Stimulated activated CD8-positive, alpha-beta memory T cell treated with anti-CD3 and anti-CD28 coated beads, Interleukin-4, amount 100 ng/mL, for 48 hours (primary cell): ENCODE measurements around the gene CCDC146.
"Not testable (repeated sequence)": the region's sequence is repeated elsewhere in the genome, so short reads cannot be mapped to it uniquely, and the experiment has no call there.

Experiments
- DNase-seq: peaks from one replicate; pipeline ENCODE4 v3.0.0-alpha.2; 2020

Gene CCDC146, protein sequence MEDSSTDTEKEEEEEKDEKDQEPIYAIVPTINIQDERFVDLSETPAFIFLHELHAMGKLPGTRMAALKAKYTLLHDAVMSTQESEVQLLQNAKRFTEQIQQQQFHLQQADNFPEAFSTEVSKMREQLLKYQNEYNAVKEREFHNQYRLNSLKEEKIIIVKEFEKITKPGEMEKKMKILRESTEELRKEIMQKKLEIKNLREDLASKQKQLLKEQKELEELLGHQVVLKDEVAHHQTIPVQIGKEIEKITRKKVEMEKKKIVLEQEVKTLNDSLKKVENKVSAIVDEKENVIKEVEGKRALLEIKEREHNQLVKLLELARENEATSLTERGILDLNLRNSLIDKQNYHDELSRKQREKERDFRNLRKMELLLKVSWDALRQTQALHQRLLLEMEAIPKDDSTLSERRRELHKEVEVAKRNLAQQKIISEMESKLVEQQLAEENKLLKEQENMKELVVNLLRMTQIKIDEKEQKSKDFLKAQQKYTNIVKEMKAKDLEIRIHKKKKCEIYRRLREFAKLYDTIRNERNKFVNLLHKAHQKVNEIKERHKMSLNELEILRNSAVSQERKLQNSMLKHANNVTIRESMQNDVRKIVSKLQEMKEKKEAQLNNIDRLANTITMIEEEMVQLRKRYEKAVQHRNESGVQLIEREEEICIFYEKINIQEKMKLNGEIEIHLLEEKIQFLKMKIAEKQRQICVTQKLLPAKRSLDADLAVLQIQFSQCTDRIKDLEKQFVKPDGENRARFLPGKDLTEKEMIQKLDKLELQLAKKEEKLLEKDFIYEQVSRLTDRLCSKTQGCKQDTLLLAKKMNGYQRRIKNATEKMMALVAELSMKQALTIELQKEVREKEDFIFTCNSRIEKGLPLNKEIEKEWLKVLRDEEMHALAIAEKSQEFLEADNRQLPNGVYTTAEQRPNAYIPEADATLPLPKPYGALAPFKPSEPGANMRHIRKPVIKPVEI

DNA sequence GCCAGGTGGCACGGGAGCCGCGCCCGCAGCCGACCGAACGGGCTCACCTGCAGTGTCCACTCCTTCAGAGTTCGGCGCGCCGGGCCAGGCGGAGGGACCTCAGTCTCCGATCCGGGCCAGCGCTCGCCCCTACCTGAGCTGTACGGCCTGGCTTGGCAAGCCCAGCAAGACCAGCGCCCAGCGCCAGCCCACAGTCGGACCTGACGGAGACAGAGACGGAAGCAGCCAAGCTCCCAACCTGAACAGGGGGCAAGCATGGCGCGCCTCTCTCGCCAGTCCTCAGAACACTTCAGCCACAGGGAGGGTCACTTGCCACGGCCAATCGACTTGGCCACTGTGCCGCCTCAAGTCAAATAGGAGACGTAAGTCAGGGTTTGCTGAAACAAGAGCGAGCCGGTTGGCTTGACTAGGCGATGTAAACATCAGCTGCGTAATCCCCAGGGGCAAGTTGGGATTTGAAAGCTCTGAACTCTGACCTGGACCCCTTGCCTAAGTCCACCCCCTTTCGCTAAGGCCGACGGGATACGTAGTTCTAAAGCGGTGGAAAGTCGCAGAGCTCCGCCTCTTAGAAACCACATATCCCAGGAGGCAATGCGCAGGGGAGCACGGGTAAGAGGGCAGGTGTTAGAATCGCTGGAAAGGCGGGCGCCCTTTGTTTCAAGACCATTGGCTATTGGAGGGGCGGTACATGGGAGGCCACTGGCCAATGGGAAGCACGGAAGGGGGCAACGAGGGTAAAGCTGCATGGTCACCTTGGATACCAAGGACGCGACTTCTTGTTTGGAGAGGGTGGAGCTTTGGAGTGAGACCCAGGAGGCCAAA, at the start of gene CCDC146:
TSS of gene CCDC146 (plus strand) at position 756 of the 822 bp plus-strand sequence. CDS start 45,054 bp downstream, outside the sequence.
- peak; percentile 93 for DNase-seq

DNA sequence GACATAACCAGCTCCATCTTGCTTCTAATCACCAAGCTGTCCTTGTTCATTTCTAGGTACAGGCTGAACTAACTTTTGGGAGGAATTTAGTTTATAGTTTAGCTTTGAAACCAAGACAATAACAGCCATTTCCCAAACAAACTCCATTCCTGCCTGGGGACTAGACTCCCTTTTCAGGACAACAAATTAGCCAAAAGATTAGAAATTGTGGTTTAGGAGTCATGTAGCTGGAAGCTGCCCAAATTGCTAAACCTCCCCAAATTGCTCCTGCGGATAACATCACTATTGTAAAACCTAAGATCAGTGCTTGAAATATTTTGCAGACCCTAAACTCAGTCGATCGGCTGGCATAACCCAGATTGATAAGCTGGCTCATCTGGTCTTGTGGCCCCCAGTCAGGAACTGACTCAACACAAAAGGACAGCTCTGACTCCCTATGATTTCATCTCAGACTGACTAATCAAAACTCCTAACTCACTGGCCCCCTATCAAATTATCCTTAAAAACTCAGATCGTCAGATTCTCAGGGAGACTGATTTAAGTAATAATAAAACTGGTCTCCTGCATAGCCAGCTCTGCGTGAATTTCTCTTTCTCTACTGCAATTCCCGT, 47.5 kb upstream of the CCDC146 start:
- DNase-seq: not testable (repeated sequence)

DNA sequence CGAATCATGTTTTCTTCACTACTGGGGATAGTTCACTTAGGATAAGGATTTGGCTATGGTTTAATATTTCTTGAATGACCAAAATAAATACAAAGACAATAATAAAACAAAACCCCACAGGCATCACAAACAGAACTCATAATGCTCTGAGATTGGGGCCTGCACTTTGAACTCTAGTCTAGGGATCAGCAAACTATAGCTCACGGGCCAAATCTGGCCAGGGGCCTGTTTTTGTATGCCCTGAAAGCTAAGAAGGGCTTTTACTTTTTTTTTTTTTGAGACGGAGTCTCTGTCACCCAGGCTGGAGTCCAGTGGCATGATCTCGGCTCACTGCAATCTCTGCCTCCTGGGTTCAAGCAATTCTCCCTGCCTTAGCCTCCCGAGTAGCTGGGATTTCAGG, 45.4 kb upstream of the CCDC146 start:
- not testable (repeated sequence) for DNase-seq

DNA sequence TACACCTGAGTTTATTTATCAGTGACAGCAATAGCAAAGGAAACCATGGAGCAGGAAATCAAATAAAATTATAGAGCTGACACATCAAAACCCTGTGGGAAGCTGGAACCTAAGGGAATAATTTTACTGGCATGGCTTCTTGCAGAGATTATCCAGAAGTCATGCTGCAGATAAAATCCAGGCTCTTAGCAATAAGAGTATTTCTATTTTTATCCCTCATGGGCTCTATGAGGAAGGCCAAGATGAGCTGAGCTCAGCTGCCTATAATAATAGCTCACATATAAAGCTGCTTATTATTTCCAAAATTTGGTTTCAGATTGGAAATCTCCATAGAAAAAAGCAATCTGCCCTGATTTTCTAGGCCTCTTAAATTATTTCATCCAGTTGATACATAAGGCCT, 43.3 kb upstream of the CCDC146 start:
- not testable (repeated sequence) for DNase-seq

DNA sequence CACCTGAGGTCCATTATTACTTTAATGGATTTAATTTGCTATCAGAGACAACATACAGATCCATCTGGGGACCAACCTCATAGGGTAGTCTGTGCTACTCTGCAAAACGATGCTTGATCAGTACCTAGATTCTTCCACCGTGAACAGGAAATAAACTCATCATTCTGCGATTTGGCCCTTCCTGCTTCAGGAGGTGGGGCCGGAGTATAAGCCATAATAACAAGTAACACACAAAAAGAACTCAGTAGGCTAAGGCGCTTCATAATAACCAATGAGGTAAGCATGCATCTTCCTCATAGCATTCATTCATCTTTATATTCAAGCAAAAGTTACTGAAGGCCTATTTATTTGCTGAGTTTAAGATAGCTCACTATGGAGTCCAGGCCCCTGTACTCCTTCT, 42.8 kb upstream of the CCDC146 start:
- not testable (repeated sequence) for DNase-seq

DNA sequence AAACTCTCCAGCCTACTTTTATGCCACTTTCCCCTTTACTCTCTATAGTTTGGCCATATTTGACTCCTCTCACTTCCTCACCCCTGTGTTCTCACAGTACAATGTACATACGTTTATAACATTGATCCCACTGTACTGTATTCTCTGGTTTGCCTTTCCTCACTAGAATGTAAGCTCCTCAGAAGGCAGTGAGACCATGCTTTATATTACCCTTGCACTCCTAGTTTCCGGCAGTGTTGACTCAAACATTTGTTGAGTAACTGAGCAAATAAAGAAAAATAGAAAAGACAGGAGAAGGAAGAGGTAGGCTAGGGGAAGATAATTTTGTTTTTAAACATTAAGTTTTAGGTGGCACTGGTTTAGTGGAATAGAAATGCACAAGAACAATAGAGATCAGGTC, 42.2 kb upstream of the CCDC146 start:
- not testable (repeated sequence) for DNase-seq

DNA sequence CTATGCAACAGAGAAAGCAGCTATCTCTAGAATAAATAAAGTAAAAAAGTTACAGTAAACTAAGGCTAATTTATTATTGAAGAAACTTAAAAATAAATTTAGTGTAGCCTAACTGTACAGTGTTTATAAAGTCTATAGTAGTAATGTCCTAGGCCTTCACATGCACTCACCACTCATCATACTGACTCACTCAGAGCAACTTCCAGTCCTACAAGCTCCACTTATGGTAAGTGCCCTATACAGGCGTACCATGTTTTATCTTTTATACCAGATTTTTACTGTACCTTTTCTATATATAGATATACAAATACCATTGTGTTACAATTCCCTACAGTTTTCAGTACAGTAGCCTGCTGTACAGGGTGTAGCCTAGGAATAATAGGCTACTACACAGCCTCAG, 40.2 kb upstream of the CCDC146 start:
- DNase-seq: not testable (repeated sequence)

DNA sequence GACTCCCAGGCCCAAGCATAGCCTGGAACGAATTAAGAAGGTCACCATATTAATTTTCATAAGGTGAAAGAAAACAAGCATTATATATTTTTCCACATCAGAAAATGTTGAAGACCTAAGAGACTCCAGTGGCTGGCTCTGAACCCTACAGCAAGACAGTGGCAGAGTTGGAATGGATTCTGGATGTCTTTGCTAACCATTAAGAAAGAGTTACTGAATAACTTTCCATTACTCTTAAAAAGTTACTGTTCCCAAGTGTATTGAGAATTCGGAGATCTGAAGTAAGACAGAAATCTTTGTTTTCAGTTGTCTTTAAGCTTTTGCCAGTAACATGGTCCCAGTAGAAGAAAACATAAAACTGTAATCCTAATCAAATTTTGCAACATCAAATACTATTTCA, 30.1 kb upstream of the CCDC146 start:
- DNase-seq: not testable (repeated sequence)

DNA sequence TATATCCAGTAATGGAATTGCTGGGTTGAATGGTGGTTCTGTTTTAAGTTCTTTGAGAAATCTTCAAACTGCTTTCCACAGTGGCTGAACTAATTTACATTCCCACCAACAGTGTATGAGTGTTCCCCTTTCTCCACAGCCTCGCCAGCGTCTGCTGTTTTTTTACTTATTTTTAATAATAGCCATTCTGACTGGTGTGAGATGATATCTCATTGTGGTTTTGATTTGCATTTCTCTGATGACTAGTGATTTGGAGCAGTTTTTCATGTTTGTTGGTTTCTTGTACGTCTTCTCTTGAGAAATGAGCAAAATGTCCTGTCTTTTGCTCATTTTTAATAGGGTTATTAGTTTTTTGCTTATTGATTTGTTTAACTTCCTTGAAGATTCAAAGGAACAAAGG, 21.9 kb upstream of the CCDC146 start:
- not testable (repeated sequence) for DNase-seq

DNA sequence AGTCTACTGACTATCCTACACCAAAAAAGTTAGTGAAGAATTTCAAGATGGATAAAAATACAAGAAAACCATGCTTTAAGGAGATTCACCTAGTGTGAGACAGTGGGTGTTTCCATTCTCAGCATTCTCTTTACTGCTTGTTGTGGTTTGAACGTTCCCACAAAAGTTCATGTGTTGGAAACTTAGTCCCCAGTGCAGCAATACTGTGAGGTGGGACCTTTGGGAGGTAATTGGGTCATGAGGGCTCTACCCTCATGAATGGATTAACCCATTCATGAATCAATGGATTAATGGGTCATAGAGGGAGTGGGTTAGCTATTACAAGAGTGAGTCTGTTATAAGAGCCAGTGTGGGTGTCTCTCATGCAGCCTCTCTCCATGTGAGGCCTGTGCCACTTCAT, 21.2 kb upstream of the CCDC146 start:
- not testable (repeated sequence) for DNase-seq

DNA sequence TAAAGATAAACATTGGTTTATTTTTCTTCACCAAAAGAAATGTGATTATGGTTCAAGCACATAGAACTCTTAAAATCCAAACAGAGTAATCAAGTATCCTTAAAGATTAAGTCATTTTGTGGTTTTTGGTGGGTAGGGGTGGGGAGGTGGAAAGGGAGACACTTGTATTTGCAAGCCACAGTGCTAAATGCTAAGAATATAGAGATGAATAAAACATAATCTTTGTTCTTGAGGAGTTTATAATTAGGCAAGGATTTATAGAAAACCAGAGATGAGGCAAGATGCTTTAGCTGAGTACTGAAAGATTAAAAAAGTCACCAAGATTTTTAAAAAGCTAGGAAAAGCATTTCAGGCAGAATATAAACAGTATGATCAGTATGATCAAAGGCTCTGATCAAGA, 19.7 kb upstream of the CCDC146 start:
- DNase-seq: not testable (repeated sequence)

DNA sequence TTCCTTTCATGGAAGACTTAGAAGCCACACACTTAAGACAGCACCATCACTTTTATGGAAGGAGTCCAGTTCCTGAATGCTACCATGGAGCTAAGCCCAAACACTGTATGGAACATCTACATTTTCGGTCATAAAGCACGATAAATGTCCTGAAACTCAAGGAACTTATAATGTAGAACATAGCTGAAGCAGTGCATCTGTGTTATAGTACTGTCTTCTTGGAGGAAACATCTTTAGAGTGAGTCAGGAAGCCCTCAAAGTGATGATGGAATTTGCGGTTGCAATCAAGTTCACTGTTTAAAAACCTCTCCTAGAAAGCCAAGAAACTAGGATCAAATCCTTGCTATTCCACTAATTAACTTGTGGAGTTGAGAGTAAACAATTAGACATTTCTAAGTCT, 16.5 kb upstream of the CCDC146 start:
- DNase-seq: not testable (repeated sequence)

DNA sequence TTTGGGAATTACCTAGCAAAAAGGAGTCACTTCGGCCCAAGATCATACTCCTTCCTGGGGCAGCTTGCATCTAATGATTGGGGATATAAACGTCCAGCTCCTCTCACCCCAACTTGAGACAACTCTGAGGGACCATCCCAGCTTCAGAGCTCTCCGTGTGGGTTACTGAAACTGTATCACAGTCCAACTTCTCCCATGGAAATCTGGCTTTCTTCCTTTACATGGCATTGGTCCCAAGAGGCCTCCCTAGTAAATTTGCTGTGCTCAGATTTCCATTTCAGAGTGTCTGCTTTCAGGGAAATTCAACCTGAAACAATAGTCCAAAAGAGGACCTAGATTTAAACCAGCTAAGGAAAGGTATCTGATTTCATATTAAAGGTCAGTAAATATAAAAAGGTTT, 14.8 kb upstream of the CCDC146 start:
- DNase-seq: not testable (repeated sequence)

DNA sequence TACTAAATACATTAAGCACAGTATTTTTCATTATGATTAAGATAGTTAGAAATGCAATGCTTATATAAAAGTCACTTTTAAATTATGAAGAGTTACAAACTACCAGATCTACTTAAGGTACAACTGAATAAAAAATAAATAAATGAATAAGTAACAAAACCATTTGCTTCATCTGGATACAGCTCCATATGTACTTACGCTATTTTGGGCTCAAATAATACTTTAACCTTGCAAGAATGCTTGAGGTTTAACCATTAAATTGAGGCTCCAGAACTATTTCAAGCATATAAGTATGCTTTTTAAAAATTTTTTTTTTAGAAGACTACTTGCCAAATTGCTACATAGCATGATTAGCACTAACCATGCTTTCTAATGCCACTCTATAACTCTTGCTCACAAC, 14.1 kb upstream of the CCDC146 start:
- not testable (repeated sequence) for DNase-seq

DNA sequence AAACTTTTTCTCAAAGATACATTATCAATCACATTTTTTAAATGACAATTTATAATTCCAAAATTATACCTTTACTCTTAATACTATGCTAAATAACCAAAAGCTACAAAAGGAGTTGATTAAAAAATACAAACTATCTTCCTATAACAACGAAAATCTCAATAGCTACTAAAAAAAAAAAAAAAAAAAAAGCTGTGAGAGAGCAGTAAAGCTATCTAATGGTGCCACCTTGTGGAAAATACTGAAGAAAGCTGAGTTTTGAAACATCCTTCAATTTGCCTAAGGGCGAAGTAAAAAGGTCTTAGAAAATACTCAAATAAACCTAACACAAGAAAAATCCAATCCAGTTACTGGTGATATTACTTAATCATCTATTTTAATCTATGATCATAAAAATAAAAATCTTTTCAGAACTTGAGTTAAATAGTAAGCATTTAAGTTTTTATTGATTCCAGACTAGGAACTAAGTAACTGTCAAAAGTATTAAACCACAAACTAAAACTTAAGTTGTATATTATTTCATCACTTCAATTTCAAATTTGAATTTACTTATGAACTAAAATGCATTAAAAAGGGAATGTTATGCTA, 9.6 kb upstream of the CCDC146 start:
- DNase-seq: not testable (repeated sequence)

DNA sequence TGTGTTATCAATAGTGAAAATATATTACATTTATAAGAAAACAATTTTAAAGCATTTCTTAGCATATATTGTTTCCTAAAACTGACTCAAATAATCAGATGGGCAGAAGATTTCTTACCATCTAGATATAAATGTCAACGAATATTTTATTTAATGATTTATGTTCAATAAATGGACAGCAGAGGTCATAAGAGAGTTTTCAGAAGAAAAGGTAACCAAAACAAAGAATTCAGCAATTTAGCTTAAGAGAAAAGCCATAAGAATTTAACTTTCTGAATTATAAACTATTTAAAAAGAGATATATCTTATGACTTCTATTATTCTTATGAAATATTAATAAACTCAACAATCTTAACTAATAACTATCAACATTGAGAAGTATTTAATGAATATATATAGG, 3.1 kb downstream of the CCDC146 start:
- not testable (repeated sequence) for DNase-seq

DNA sequence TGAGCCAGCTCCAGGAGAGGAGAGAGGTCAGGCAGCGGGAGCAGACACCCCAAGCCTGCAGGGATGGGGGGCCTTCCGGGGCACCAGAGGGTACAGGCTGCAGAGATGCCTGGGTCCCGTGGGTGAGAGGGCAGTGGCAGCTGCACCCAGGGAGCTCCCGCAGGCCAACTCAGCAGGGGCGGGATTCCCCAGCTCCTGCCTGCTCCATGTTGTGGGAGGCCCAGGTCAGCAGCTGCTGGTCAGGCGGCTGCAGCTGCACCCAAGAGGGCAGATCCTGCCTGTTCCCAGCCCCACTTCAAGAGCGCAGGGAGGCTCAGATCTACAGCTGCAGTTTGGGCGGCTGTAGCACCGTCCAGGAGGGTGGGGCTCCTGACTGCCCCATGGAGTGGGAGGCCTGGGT, 4.6 kb downstream of the CCDC146 start:
- DNase-seq: not testable (repeated sequence)

DNA sequence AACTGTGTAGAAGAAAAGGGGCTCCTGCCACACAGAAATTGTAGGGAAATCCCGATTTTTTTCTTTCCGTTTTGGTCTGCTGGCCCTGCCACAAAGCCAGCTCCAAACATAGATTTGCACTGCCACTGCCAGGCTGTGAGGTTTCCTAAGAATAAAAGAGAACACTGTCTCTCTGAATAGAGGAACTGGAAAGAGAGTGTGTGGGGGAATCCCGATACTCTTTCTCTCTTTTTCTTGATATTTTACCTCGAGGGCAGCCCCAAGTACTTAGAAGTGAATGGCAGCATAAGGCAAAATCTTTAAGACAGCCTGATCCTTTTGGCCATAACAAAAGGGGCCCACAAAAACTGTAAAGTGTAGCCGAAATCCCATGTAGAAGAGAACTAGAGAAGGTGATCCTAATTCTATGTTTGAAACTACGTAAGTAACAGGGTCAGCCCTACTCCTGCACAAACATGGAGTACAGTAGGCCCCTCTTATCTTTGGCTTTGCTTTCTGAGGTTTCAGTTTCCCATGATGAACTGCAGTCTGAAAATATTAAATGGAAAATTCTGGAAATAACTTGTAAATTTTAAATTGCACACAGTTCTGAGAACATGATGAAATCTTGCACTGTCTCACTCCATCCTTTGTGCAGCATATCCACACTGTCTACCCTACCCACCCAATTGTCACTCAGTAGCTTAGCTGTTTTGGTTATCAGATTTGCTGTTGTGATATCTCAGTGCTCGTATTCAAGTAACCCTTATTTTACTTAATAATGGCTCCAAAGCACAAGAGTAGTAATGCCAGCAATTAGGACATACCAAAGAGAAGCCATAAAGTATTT, 6.4 kb downstream of the CCDC146 start:
- not testable (repeated sequence) for DNase-seq

DNA sequence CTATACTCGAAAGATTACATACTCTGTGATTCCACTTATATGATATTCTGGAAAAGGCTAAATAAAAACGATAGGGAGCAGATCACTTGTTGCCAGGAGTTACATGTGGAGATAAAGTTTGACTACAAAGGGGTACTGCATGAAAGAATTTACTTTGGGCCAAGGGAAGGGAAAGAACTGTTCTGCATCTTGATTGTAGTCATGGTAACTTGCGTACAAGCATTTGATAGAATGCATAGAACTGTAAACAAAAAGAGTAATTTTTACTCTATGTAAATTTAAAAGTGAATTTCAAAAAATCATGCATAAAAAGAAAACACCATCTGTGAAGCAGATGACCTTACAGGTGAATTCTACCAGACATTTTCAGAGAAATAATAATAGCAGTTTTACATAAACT, 9.4 kb downstream of the CCDC146 start:
- DNase-seq: not testable (repeated sequence)

DNA sequence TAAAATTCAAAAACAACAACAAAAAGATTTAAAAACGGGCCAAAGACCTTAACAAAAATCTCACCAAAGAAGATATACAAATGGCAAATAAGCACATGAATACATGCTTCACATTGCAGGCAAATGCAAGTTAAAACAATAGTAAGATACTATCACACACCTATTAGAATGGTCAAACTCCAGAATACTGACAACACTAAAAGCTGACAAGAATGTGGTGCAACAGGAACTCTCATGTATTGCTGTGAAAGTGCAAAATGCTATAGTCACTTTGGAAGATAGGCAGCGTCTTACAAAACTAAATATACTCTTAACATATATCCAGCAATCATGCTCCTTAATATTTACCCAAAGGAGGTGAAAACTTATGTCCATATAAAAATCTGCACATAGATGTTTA, 16.3 kb downstream of the CCDC146 start:
- not testable (repeated sequence) for DNase-seq

DNA sequence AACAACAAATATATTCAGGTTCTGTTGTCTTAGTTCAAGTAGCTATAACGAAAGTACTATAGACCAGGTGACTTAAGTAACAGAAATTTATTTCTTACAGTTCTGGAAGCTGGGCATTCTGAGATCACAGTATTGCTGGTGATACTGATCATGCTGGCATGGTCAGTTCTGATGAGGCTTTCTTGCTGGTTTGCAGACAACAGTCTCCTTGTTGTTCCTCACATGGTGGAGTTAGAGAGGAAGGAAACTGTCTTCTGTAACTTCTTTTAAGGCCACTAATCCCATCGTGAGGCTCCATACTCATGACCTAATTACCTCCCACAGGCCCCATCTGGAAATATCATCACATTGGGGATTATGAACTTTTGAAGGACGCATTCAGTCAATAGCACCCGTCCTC, 17.9 kb downstream of the CCDC146 start:
- DNase-seq: not testable (repeated sequence)
